Spleen (tissue), 11 donors: Measurements from ENCODE around the gene LYPLA2. TPM values are rescaled to one million over a fixed set of nuclear protein-coding genes. Genes with fewer than 3 reads are reported as not detected.
A peak's percentile ranks its signal among the peaks of the same experiment; 100 is the strongest.

Experiments
- DNase-seq: peaks from one replicate; pipeline ENCODE4 v3.0.0-alpha.2; 2020
- H3K27ac ChIP-seq, 8 donors: fragments of 200-600 bp; sonication (generic) in 7 of 8; 1 replicate in 4 of 8; 2 replicates in 4 of 8; pipeline versions ENCODE4 v1.5.0 to v1.8.0; 2016 to 2021; ENCODE audit warnings: inconsistent platforms in 4 of 8, mild to moderate bottlenecking in 4 of 8, moderate library complexity in 1 of 8
- H3K27me3 ChIP-seq, 7 donors: fragments of 200-600 bp; sonication (generic) in 6 of 7; replicated peaks in 1 of 7; 1 replicate in 4 of 7; 2 replicates in 3 of 7; pipeline versions ENCODE4 v1.5.0 to v1.8.0; 2016 to 2021; ENCODE audit warnings: inconsistent platforms in 3 of 7, mild to moderate bottlenecking in 1 of 7
- H3K36me3 ChIP-seq, 6 donors: fragments of 200-600 bp; sonication (generic) in 5 of 6; 1 replicate in 4 of 6; 2 replicates in 2 of 6; pipeline versions ENCODE4 v1.5.0 to v1.8.0; 2016 to 2021; ENCODE audit warnings: inconsistent platforms in 2 of 6
- H3K4me1 ChIP-seq, 6 donors: fragments of 200-600 bp; sonication (generic) in 5 of 6; 1 replicate in 3 of 6; 2 replicates in 3 of 6; pipeline versions ENCODE4 v1.5.0 to v1.8.0; 2016 to 2021; ENCODE audit warnings: inconsistent platforms in 3 of 6
- H3K4me3 ChIP-seq, 8 donors: fragments of 200-600 bp; sonication (generic) in 7 of 8; 1 replicate in 4 of 8; 2 replicates in 4 of 8; pipeline versions ENCODE4 v1.5.0 to v1.8.0; 2016 to 2021; ENCODE audit warnings: inconsistent platforms in 4 of 8, mild to moderate bottlenecking in 4 of 8, moderate library complexity in 2 of 8
- H3K9me3 ChIP-seq, 8 donors: fragments of 200-600 bp; sonication (generic) in 7 of 8; 1 replicate in 4 of 8; 2 replicates in 4 of 8; pipeline versions ENCODE4 v1.5.0 to v1.8.0; 2016 to 2021; ENCODE audit warnings: inconsistent platforms in 4 of 8
- CTCF ChIP-seq, 11 experiments: fragments of 200-600 bp in 7 of 11; fragments of 450-650 bp in 4 of 11; sonication (generic) in 4 of 11; IDR thresholded peaks in 8 of 11; conservative IDR thresholded peaks in 3 of 11; 1 replicate in 7 of 11; 2 replicates in 4 of 11; pipeline versions ENCODE4 v1.4.0 to v1.8.0; 2016 to 2021; ENCODE audit warnings: antibody characterized with exemption in 11 of 11, inconsistent platforms in 4 of 11, mild to moderate bottlenecking in 1 of 11
- POLR2A ChIP-seq, 3 donors: fragments of 450-650 bp; IDR thresholded peaks; one replicate each; pipeline ENCODE4 v1.5.1; 2017; ENCODE audit warnings: antibody characterized with exemption in 3 of 3, mild to moderate bottlenecking in 1 of 3
- POLR2AphosphoS5 ChIP-seq, 3 donors: sonication (generic); formaldehyde crosslinking; IDR thresholded peaks; one replicate each; pipeline ENCODE4 v1.5.1; 2017; ENCODE audit warnings: antibody characterized with exemption in 3 of 3
- WGBS, 5 donors: extraction: QIAGEN DNeasy Blood & Tissue Kit in 3 of 5; methylation state at CpG; one replicate each; pipeline versions ENCODE4 v1.1.5 to v1.1.7; 2013 to 2018; 5-methylcytosine and 5-hydroxymethylcytosine counted together
- intact Hi-C: fragments of 100-400 bp; cut with DNase I; formaldehyde crosslinking; loops from one replicate; pipeline ENCODE4 v1.15.0; 2023; ENCODE audit warnings: low total_unique reads
- polyA plus RNA-seq, 3 donors: library from polyadenylated mRNA; stranded (reverse); fragments of 200-250 nt; gene quantifications; one replicate each; pipeline ENCODE4 v1.2.1, GENCODE V29; 2013
- total RNA-seq, 7 donors: library from RNA; depleted of rRNA in 3 of 7; stranded (reverse); fragments of >200 nt in 3 of 7; fragmentation: NEBNext Ultra II Directional in 4 of 7; extraction: Animal tissue kit (Norgen Biotek cat#: 25700) in 4 of 7; gene quantifications; one replicate each; pipeline versions ENCODE4 v1.1.0 to v1.2.1, GENCODE V29; 2016 to 2021
- donor health status: healthy with polysubstance abuse.
- donor health status: DM: no; HTN: no; CAD: no; lungs with moderate emphysema.
- donor health status: DM: no; HTN: no; CAD: no.
- donor health status: Bipolar disorder and iron deficiency.
- donor health status: healthy.
- donor health status: DM: no; HTN: no; CAD: no.
- donor health status: DM: yes; HTN: yes; CAD: no.

Gene LYPLA2
- total and polyA plus RNA-seq, 10 donors: 46.9 to 87.5 (median 55.8) TPM

DNA sequence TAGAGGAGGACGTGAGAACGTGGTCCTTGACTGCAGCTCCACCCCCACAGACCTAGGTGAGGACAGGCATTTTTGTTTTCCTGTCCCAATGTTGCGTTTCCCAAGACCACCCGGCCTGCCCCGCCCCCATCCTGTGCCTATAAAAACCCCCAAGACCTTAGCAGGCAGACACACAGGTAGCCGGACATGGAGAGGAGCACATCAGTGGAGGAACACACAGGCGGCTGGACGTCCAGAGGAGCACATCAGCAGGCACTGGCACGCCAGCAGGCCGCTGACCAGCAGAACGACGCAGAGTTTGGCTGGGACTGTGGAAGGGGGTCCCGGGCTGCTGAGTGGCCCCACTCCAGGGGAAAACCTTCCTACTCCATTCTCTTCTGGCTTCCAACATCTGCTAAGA lies 47.0 kb downstream of the LYPLA2 start:
- TF ChIP-seq POLR2A (IDR thresholded peaks at IDR 0.05): no peak
- H3K27ac ChIP-seq: peak overlapping the region in 2 of 8 donors; percentile 9 to 15
- intact Hi-C loops: no loop called here
- peaks cover 5 to 15% (median 12%) of the 10 kb centered on the region in 6 donors for H3K4me1 ChIP-seq
- no peaks in the 10 kb centered on the region for H3K9me3 ChIP-seq
- peaks cover 0 to 5% (median 0%) of the 10 kb centered on the region in 7 donors for H3K27me3 ChIP-seq
- H3K4me3 ChIP-seq: peak overlapping the region in 6 of 8 donors; percentile 14 to 63 (median 32)
- no peaks in the 10 kb centered on the region for H3K36me3 ChIP-seq
- DNase-seq: peak; percentile 76
- 28 to 40% (median 34%) methylated on average over 8 to 13 of the region's 13 CpGs for WGBS, 5 donors

DNA sequence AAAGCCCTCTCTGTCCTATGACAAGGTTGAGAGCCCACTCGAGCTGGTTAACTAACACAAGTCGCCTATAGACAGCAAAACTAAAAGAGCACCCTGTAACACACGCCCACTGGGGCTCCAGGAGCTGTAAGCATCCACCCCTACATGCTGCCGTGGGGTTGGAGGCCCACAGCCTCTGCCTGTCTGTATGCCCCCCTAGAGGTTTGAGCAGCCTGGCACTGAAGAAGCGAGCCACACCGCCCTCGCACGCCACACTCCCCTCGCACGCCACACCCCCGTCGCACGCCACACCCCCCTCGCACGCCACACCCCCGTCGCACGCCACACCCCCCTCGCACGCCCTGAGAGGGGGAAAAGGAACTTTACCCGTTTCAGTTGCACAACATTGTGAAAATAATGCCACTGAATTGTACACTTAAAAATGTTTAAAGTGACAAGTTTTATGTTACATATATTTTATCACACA lies 47.5 kb downstream of the LYPLA2 start:
- Histone ChIP-seq H3K36me3 (no peaks in the 10 kb centered on the region), H3K27ac (peak overlapping the region in 2 of 8 donors; percentile 15 to 43), H3K9me3 (no peaks in the 10 kb centered on the region), H3K27me3 (peaks cover 0 to 5% (median 0%) of the 10 kb centered on the region in 7 donors), H3K4me1 (peaks cover 5 to 15% (median 12%) of the 10 kb centered on the region in 6 donors), H3K4me3 (peak overlapping the region in 6 of 8 donors; percentile 14 to 63 (median 32))
- peak; percentile 17 to 33 (median 28) for TF ChIP-seq POLR2AphosphoS5 (IDR thresholded peaks at IDR 0.05)
- no peak for TF ChIP-seq POLR2A (IDR thresholded peaks at IDR 0.05)
- DNase-seq: peak; percentile 93
- intact Hi-C loops: no loop called here
- 0 to 1% (median 0%) methylated on average over 7 to 21 of the region's 21 CpGs for WGBS, 5 donors

DNA sequence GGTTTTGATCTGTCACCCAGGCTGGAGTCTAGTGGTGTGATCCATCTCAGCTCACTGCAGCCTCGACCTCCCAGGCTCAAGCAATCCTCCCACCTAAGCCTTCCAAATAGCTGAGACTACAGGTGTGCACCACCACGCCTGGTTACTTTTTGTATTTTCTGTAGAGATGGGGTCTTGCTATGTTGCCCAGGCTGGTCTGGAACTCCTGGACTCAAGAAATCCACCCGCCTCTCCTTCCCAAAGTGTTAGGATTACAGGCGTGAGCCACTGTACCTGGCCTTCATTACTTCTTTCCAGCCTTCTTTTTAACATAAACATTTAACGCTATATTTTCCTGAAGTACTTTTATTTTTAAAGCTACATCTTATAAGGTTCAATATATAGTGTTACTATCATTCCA lies 52.7 kb downstream of the LYPLA2 start:
- no peak for DNase-seq
- peaks cover 2 to 52% (median 33%) of the 10 kb centered on the region in 6 donors for H3K36me3 ChIP-seq
- peaks cover 0 to 5% (median 4%) of the 10 kb centered on the region in 6 donors for H3K4me1 ChIP-seq
- H3K27me3 ChIP-seq: no peaks in the 10 kb centered on the region
- intact Hi-C loops: no loop called here
- TF ChIP-seq POLR2A (IDR thresholded peaks at IDR 0.05) (no peak), POLR2AphosphoS5 (IDR thresholded peaks at IDR 0.05) (no peak), CTCF (IDR thresholded peaks at IDR 0.05 in 8 of 11, conservative IDR thresholded peaks at IDR 0.05 in 3 of 11) (no peak)
- H3K4me3 ChIP-seq: no peak overlapping the region
- peaks cover 0 to 10% (median 8%) of the 10 kb centered on the region in 8 donors for H3K9me3 ChIP-seq
- 89 to 98% (median 92%) methylated on average over 5 of the region's 5 CpGs for WGBS, 5 donors
- H3K27ac ChIP-seq: no peak overlapping the region

Other genes with a start within 250 kb of the LYPLA2 start
- gene ID3, start 231.6 kb upstream of the LYPLA2 start, total RNA-seq: 100 to 1,000 TPM in 1 of 7 donors, 10 to 100 TPM in 6; 49.5 to 122 (median 65.4) TPM
- gene ID3, start 231.6 kb upstream of the LYPLA2 start, polyA plus RNA-seq: 100 to 1,000 TPM in 2 of 3 donors, 10 to 100 TPM in 1; 59.8 to 118 (median 109) TPM
- 1,000 to 10,000 TPM in 4 of 7 donors, 100 to 1,000 TPM in 3; 864 to 1,229 (median 1,082) TPM for gene RPL11, start 99.3 kb upstream of the LYPLA2 start, total RNA-seq
- gene RPL11, start 99.3 kb upstream of the LYPLA2 start, polyA plus RNA-seq: 1,000 to 10,000 TPM; 4,161 to 6,089 (median 5,782) TPM
- 10 to 100 TPM; 30.3 to 38.0 (median 34.0) TPM for gene ELOA, start 47.7 kb upstream of the LYPLA2 start, total RNA-seq
- gene ELOA, start 47.7 kb upstream of the LYPLA2 start, polyA plus RNA-seq: 10 to 100 TPM in 2 of 3 donors, 1 to 10 TPM in 1; 7.9 to 12.2 (median 10.0) TPM
- gene PITHD1, start 12.7 kb upstream of the LYPLA2 start, total RNA-seq: 10 to 100 TPM; 43.9 to 68.5 (median 52.4) TPM
- gene PITHD1, start 12.7 kb upstream of the LYPLA2 start, polyA plus RNA-seq: 10 to 100 TPM; 48.3 to 65.3 (median 51.6) TPM
- gene GALE, start 9.6 kb downstream of the LYPLA2 start, total RNA-seq: 10 to 100 TPM; 19.0 to 47.1 (median 35.1) TPM
- 10 to 100 TPM; 19.7 to 42.2 (median 23.8) TPM for gene GALE, start 9.6 kb downstream of the LYPLA2 start, polyA plus RNA-seq
- gene HMGCL, start 34.3 kb downstream of the LYPLA2 start, total RNA-seq: 10 to 100 TPM; 26.5 to 42.3 (median 35.5) TPM
- gene HMGCL, start 34.3 kb downstream of the LYPLA2 start, polyA plus RNA-seq: 10 to 100 TPM; 28.4 to 40.5 (median 32.6) TPM
- 100 to 1,000 TPM in 1 of 7 donors, 10 to 100 TPM in 6; 51.9 to 106 (median 78.8) TPM for gene FUCA1, start 77.1 kb downstream of the LYPLA2 start, total RNA-seq
- gene FUCA1, start 77.1 kb downstream of the LYPLA2 start, polyA plus RNA-seq: 10 to 100 TPM; 36.3 to 62.6 (median 40.8) TPM
- gene CNR2, start 122.2 kb downstream of the LYPLA2 start, total RNA-seq: 10 to 100 TPM; 15.0 to 23.4 (median 18.2) TPM
- 10 to 100 TPM; 18.2 to 26.6 (median 22.3) TPM for gene CNR2, start 122.2 kb downstream of the LYPLA2 start, polyA plus RNA-seq
- gene PNRC2, start 168.7 kb downstream of the LYPLA2 start, total RNA-seq: 100 to 1,000 TPM in 6 of 7 donors, 10 to 100 TPM in 1; 87.3 to 127 (median 120) TPM
- gene PNRC2, start 168.7 kb downstream of the LYPLA2 start, polyA plus RNA-seq: 100 to 1,000 TPM in 2 of 3 donors, 10 to 100 TPM in 1; 83.0 to 114 (median 111) TPM
- gene SRSF10, start 189.2 kb downstream of the LYPLA2 start, total RNA-seq: 100 to 1,000 TPM in 4 of 7 donors, 10 to 100 TPM in 3; 89.4 to 146 (median 102) TPM
- gene SRSF10, start 189.2 kb downstream of the LYPLA2 start, polyA plus RNA-seq: 10 to 100 TPM; 54.5 to 65.9 (median 64.0) TPM